DMS153 (cell line): ENCODE measurements around the gene DNAH2.

ENCODE experiments used
- DNase-seq: peaks from one replicate; lab custom pipeline; 2025; lab: John Stamatoyannopoulos, UW

DNAH2 gene, protein sequence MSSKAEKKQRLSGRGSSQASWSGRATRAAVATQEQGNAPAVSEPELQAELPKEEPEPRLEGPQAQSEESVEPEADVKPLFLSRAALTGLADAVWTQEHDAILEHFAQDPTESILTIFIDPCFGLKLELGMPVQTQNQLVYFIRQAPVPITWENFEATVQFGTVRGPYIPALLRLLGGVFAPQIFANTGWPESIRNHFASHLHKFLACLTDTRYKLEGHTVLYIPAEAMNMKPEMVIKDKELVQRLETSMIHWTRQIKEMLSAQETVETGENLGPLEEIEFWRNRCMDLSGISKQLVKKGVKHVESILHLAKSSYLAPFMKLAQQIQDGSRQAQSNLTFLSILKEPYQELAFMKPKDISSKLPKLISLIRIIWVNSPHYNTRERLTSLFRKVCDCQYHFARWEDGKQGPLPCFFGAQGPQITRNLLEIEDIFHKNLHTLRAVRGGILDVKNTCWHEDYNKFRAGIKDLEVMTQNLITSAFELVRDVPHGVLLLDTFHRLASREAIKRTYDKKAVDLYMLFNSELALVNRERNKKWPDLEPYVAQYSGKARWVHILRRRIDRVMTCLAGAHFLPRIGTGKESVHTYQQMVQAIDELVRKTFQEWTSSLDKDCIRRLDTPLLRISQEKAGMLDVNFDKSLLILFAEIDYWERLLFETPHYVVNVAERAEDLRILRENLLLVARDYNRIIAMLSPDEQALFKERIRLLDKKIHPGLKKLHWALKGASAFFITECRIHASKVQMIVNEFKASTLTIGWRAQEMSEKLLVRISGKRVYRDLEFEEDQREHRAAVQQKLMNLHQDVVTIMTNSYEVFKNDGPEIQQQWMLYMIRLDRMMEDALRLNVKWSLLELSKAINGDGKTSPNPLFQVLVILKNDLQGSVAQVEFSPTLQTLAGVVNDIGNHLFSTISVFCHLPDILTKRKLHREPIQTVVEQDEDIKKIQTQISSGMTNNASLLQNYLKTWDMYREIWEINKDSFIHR (N-terminal part only)

DNA sequence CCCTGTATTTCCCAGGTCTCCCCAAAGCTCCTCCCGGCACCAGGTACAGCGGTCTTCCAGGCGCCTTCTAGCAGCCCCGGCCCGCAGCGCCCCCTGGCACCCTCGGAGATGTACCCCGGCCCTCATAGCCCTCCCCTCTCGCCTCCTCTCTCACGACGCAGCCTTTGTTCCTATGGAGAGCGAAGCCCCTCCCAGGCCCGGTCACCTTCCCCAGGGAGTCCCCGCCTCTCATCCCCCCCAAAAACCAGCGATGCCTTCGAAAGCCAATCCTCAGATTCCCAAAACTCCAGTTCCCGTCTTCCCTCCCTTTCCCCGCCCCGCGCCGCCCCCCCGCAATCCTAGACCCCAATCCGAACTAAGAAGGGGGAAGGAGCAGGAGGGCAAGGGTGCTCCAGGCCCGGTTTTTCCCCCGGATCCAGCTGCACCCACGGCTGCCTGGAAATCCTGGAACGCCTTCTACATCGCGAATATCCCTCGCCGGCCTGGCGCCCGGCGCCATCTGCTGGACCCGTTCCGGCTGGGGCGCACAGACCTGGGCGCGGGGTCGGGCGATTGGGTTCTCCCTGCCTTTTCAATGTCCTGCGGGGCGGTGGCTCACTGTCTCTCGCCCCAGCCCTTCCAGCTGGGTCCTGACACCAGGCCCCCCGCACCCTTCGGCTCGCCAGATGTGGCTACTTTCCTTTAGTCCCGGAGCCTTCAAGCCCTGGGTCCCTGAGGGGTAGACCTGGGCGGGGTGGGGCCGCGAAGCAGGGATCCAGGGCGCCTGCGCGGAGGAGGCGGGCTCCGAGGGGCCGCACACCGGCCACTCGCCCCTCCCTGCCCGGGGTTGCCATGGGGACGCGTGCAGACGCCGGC is at the start of gene DNAH2:
Gene DNAH2, plus strand, starts transcription at position 844 of the 855 bp plus-strand sequence. CDS start 1,991 bp downstream, outside the sequence.
- DNase-seq: peak; percentile 73

DNA sequence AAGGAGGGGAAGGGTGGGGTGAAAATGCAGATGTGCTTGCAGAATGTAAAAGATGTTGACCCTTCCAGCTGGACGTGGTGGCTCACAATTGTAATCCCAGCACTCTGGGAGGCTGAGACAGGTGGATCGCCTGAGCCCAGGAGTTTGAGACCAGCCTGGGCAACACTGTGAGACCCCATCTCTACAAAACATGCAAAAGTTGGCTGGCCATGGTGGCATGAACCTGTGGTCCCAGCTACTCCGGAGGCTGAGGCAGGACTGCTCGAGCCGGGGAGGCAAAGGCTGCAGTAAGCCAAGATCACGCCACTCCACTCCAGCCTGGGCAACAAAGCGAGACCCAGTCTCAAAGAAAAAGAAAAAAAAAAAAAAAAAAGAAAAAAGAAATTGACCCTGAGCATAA is 49.1 kb upstream of the DNAH2 start:
- DNase-seq: no peak

DNA sequence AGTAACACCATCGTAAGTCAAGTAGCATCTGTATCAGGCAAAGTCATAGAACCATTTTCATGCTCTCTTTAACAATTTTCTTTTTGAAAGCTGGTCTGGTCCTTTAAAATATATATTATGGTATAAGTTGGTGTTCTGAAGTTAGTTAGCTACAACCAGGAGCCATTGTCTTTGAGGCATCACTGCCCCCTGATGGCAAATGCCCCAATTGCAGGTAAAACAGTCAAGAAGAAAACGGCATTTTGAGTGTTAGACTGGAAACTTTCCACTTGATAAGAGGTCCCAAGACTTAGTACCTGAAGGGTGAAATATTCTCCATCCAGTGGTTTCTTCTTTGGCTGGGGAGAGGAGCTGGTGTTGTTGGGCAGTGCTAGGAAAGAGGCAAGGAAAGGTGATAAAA is 44.3 kb upstream of the DNAH2 start:
- DNase-seq: no peak

- no peak for DNase-seq
These were observed 42.6 kb upstream of the DNAH2 start for GRCh38 chr17:7674934-7675333.

GRCh38 chr17:7676533-7676932 is 41.0 kb upstream of the DNAH2 start:
- DNase-seq: no peak

DNA sequence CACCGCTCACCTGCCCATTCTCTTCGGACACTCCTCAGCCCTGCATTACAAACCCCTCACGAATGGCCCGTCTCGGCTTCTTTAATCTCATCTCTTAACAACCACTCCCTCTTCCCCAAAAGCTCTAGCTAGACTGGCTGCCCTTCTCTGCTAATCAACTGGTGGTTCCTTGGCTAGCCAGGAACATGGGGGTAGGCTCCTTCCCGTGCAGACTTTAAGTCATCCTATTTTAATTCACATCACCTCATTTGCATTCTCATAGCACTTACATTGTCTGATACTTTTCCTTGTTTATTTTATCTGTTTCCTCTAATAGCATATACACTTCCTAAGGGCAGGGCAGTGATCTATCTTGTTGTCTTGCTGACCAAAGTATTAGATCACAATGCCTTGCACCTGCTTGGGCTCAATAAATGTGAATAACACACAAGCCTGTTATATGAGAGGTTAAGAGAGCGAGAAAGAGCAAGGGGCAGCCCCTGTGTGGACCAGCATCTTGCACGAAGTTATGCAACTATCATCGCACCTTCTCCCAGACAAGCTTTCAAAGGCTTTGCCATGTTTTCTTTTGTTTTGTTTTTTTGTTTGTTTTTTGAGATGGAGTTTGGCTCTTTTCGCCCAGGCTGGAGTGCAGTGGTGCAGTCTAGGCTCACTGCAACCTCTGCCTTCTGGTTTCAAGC is 40.0 kb upstream of the DNAH2 start:
- DNase-seq: no peak

- DNase-seq: no peak
These were observed 32.6 kb upstream of the DNAH2 start for GRCh38 chr17:7684851-7685532.

DNA sequence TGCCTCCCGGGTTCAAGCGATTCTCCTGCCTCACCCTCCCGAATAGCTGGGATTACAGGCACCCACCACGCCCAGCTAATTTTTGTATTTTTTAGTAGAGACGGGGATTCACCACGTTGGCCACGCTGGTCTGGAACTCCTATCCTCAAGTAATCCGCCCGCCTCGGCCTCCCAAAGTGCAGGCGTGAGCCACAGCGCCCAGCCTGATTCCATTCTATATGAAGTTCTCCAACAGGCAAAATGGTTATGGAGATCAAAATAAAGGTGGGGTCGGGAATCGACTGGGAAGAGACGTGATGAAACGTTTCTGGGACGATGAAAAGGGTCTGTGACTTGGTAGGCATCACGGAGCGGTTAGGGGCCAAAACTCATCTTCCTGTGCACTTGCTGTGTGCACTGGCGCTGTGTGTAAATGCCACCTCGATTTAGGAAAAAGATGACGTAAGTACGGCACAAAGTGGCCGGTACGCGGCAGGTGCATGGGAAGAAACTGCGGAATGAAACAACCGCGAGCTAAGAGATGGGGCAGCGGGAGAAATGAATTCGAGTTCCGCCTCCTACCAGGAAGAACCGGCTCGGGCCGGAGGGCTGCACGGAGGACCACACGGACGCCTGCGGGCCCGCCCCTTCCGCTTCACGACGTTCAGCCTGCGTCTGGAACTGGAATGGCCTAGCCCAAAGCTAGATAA is 31.9 kb upstream of the DNAH2 start:
- DNase-seq: peak; percentile 75

DNA sequence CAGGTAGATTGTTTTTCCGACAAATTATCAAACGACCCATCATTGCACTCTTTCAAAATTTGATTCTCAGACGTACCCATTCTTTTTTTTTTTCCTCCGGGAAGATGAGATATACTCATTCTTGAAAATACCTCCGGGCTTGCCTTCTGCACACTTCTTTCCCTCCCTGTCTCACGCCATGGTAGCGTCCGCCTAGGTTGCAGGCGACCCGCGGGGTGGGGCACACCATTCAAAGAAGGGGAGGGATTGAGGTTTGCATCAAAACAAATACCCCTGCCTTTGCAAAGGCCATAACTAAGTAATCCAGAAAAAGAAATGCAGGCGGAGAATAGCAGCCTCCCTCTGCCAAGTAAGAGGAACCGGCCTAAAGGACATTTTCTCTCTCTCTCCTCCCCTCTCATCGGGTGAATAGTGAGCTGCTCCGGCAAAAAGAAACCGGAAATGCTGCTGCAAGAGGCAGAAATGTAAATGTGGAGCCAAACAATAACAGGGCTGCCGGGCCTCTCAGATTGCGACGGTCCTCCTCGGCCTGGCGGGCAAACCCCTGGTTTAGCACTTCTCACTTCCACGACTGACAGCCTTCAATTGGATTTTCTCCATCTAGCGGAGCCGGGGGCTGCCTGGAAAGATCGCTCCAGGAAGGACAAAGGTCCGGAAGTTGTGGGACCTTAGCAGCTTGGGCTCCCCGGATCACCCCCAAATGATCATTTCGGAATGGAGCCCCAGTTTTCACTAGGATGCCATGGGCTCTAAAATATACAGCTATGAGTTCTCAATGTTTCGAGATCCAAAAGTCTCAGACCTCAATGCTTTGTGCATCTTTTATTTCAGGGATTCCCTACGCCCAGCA is 31.1 kb upstream of the DNAH2 start:
- peak; percentile 63 for DNase-seq

DNA sequence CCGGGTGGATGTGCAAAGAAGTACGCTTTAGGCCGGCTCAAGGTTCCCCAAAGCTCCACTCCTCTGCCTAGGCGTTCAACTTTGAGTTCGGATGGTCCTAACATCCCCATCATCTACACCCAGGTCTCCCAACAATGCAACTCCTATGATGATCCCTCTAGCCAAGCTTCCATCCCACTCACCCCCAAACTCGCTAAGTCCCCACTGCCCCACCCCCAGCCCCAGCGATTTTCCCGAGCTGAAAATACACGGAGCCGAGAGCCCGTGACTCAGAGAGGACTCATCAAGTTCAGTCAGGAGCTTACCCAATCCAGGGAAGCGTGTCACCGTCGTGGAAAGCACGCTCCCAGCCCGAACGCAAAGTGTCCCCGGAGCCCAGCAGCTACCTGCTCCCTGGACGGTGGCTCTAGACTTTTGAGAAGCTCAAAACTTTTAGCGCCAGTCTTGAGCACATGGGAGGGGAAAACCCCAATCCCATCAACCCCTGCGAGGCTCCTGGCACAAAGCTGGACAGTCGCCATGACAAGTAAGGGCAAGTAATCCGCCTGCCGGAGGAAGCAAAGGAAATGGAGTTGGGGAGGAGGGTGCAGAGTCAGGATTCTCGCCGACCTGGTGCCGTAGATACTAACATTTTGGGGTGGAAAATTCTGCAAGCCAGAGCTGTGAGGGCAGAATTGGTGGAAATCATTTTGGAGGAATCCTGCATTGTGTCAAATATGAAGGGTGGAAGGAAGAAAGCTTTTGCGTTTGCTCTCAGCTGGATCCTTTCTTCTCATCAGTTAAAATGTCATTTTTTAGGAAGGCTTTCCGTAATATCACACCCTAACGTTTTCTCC is 30.3 kb upstream of the DNAH2 start, which contains the start of gene TP53:
Gene TP53, minus strand, starts transcription at position 419 of the 836 bp plus-strand sequence. CDS start 10,896 bp downstream, outside the sequence.
- DNase-seq: peak; percentile 53

DNA sequence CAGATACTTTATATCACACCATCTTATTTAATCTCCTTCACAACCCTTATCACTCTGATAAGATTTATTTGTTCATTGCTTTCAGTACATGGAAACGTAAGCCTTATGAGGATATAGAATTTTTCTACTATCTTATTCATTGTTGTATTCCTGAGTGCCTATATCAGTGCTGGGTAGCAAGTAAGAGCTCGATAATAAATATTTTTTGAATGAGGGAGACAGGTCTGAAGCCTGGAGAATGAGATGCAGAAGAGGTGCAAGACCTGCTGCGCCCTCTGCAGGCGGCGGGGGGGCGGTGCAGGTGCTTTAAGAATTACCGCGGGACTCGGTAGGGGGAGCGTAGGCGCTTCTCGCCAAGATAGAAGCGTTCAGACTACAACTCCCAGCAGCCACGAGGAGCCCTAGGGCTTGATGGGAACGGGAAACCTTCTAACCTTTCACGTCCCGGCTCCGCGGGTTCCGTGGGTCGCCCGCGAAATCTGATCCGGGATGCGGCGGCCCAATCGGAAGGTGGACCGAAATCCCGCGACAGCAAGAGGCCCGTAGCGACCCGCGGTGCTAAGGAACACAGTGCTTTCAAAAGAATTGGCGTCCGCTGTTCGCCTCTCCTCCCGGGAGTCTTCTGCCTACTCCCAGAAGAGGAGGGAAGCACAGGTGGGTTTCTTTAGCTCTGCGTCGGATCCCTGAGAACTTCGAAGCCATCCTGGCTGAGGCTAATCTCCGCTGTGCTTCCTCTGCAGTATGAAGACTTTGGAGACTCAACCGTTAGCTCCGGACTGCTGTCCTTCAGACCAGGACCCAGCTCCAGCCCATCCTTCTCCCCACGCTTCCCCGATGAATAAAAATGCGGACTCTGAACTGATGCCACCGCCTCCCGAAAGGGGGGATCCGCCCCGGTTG is 29.4 kb upstream of the DNAH2 start, which contains the start of gene WRAP53:
Gene WRAP53, plus strand, starts transcription at position 570 of the 900 bp plus-strand sequence. Its CDS starts 172 bp downstream, at position 742.
- peak; percentile 93 for DNase-seq

DNA sequence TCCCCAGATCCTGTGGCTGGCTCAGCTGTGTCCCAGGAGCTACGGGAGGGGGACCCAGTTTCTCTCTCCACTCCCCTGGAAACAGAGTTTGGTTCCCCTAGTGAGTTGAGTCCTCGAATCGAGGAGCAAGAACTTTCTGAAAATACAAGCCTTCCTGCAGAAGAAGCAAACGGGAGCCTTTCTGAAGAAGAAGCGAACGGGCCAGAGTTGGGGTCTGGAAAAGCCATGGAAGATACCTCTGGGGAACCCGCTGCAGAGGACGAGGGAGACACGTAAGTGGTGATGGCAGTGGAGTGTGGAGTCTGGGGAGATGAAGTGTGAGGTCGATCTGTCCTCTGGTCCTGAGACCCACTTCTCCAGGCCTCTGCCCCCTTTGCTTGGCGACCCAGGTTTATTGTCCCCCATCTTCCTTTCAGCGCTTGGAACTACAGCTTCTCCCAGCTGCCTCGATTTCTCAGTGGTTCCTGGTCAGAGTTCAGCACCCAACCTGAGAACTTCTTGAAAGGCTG is 28.7 kb upstream of the DNAH2 start:
- DNase-seq: no peak

- DNase-seq: no peak
These were observed 22.0 kb upstream of the DNAH2 start for GRCh38 chr17:7695586-7695985.

GRCh38 chr17:7697828-7698588 is 19.5 kb upstream of the DNAH2 start:
- DNase-seq: no peak

DNA sequence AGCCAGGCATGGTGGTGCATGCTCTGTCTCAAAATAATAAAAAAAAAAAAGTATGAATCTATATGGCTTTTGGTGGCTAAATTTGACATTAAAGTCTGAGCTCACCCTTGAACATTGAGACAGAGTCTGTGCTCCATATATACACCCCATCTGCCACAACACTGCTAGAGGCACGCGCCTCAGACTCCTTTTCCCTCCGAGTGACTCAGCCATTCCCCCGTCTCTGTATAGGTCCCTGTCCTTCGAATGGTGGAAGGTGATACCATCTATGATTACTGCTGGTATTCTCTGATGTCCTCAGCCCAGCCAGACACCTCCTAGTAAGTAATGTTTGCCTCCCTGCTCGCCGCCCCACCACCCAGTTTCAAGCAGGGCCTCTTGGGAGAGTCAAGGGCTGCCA is 17.0 kb upstream of the DNAH2 start:
- no peak for DNase-seq

DNA sequence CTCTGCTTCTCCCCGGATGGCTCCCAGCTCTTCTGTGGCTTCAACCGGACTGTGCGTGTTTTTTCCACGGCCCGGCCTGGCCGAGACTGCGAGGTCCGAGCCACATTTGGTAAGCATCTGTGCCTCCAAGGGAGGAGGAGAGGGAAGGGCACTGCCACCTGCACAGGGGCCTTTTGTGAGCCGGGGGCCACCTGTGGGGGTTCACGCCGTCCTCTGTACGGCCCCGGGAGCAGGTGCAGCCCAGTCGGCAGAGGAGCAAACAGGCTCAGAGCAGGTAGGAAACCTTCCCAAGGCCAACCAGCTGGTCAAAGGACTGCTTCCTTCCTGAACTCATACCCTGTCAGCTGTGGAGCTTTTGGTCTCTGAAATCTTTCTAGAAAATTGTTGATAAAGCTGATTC is 15.9 kb upstream of the DNAH2 start:
- no peak for DNase-seq
